Panc1 (cell line): ENCODE data around the gene JOSD2. TPM values are rescaled to one million over a fixed set of nuclear protein-coding genes. Genes with fewer than 3 reads are reported as not detected.

Experiments
- ATAC-seq: fragments of 200-7000 bp; cut with Tn5 transposase; 2 replicates; pipeline ENCODE4 v1.9.1; 2020; ENCODE audit warnings: mild to moderate bottlenecking, moderate library complexity
- BruUV-seq: library from RNA; stranded (reverse); fragments of 400-500 nt; replicated peaks from 2 replicates; lab custom pipeline; 2021; lab: Mats Ljungman, UMichigan
- CTCF ChIA-PET: fragments of 300-600 bp; sonication (Branson Sonifier 250); formaldehyde crosslinking; loops from one replicate; lab custom pipeline; 2022; ENCODE audit warnings: antibody characterized with exemption; lab: Charles Lee
- POLR2A ChIA-PET: fragments of 300-600 bp; sonication (Branson Sonifier 250); formaldehyde crosslinking; loops from one replicate; lab custom pipeline; 2022; ENCODE audit warnings: antibody characterized with exemption; lab: Charles Lee
- DNase-seq: peaks from one replicate; pipeline ENCODE4 v3.0.0-alpha.2; 2010; ENCODE audit warnings: low read depth, low spot score
- H3K27ac ChIP-seq: 2 replicates; pipeline ENCODE4 v1.5.1; 2011; ENCODE audit warnings: mild to moderate bottlenecking, low read length, inconsistent platforms
- H3K27me3 ChIP-seq: fragments of 200-500 bp; sonication (Bioruptor generic); 2 replicates; pipeline ENCODE4 v1.6.0; 2014; ENCODE audit warnings: low read length, inconsistent platforms; ENCODE audit not compliant: control insufficient read depth, insufficient read depth
- H3K36me3 ChIP-seq: fragments of 200-500 bp; sonication (Bioruptor generic); 2 replicates; pipeline ENCODE4 v1.5.1; 2014; ENCODE audit warnings: inconsistent platforms, mild to moderate bottlenecking, low read length, moderate library complexity; ENCODE audit not compliant: control insufficient read depth, insufficient read depth
- H3K4me1 ChIP-seq: 2 replicates; pipeline ENCODE4 v1.5.1; 2011; ENCODE audit warnings: inconsistent platforms, mild to moderate bottlenecking, low read length, moderate library complexity; ENCODE audit not compliant: control insufficient read depth, insufficient read depth
- H3K4me3 ChIP-seq, 2 experiments: 2 replicates each; pipeline ENCODE4 v1.5.1; 2011 to 2012; ENCODE audit warnings: low read depth in 2 of 2, low read length in 2 of 2, mild to moderate bottlenecking in 2 of 2, inconsistent platforms in 1 of 2, moderate library complexity in 1 of 2
- H3K9me3 ChIP-seq: fragments of 200-500 bp; sonication (Bioruptor generic); 2 replicates; pipeline ENCODE4 v1.5.1; 2014; ENCODE audit warnings: low read depth, mild to moderate bottlenecking, inconsistent platforms, low read length, moderate library complexity; ENCODE audit not compliant: control insufficient read depth, insufficient read depth
- CTCF ChIP-seq: fragments of 450-650 bp; IDR thresholded peaks from 2 replicates; pipeline ENCODE4 v1.5.1; 2017; ENCODE audit warnings: mild to moderate bottlenecking
- POLR2AphosphoS5 ChIP-seq: IDR thresholded peaks from 2 replicates; pipeline ENCODE4 v1.6.1; 2012; ENCODE audit warnings: mild to moderate bottlenecking, low read depth, low read length, moderate library complexity
- REST ChIP-seq, 2 experiments: IDR thresholded peaks; 2 replicates each; pipeline ENCODE4 v1.6.1; 2011 to 2012; ENCODE audit warnings: low read depth in 2 of 2, control low read depth in 1 of 2, low read length in 1 of 2, mild to moderate bottlenecking in 1 of 2, moderate library complexity in 1 of 2; ENCODE audit not compliant: insufficient read depth in 1 of 2
- SIN3A ChIP-seq: IDR thresholded peaks from 2 replicates; pipeline ENCODE4 v1.6.1; 2012; ENCODE audit warnings: low read depth, mild to moderate bottlenecking, low read length, moderate library complexity, borderline replicate concordance; ENCODE audit not compliant: insufficient read depth
- TCF7L2 ChIP-seq: IDR thresholded peaks from 2 replicates; pipeline ENCODE4 v1.6.1; 2011; ENCODE audit warnings: mild to moderate bottlenecking, low read depth, low read length, inconsistent platforms
- in situ Hi-C: cut with HindIII; loops from 2 replicates; pipeline ENCODE4 v1.10.0; 2016; ENCODE audit warnings: low sequenced_read_pairs, low pct_unique_long_range_greater_than_20kb
- intact Hi-C: fragments of 100-400 bp; cut with micrococcal nuclease; formaldehyde crosslinking; loops from one replicate; pipeline ENCODE4 v1.10.0; 2022; ENCODE audit not compliant: unreplicated experiment
- total RNA-seq: library from RNA; stranded (reverse); gene quantifications from one replicate; pipeline ENCODE4 v1.2.1, GENCODE V29; 2021; ENCODE audit not compliant: unreplicated experiment

JOSD2 gene
- total RNA-seq, 1 experiment from 2014 or later = 51.8 TPM

- Histone ChIP-seq H3K36me3 (no peaks in the 10 kb centered on the region), H3K4me1 (no peaks in the 10 kb centered on the region), H3K27me3 (no peaks in the 10 kb centered on the region), H3K4me3 (no peak overlapping the region), H3K27ac (no peak overlapping the region), H3K9me3 (no peaks in the 10 kb centered on the region)
- no TSS peak for BruUV-seq
- ChIA-PET POLR2A (no interaction called here), CTCF (interaction anchor here (0.5 to 0.6 kb wide), 2 partner anchors 106 to 150 kb away, joined by 3 read pairs; no protein-coding TSS in a partner anchor)
- DNase-seq (no peak), ATAC-seq (no peak)
- TF ChIP-seq SIN3A (no peak), CTCF (no peak), REST (IDR thresholded peaks at IDR 0.05; ENCODE audit: insufficient read depth in 1 of 2, low read depth in 2 of 2, low read length in 1 of 2) (no peak), POLR2AphosphoS5 (no peak), TCF7L2 (no peak)
- in situ Hi-C loops (no loop called here), intact Hi-C loops (no loop called here)
Measured at GRCh38 chr19:50554212-50554611, 43.2 kb upstream of the JOSD2 start.

GRCh38 chr19:50553134-50553703, 42.2 kb upstream of the JOSD2 start:
- no peak overlapping the region for H3K4me3 ChIP-seq
- ATAC-seq = no peak
- TF ChIP-seq TCF7L2 (no peak), POLR2AphosphoS5 (no peak), REST (IDR thresholded peaks at IDR 0.05; ENCODE audit: insufficient read depth in 1 of 2, low read depth in 2 of 2, low read length in 1 of 2) (no peak), SIN3A (no peak), CTCF (no peak)
- BruUV-seq = no TSS peak
- H3K27ac ChIP-seq = no peak overlapping the region
- intact Hi-C loops = no loop called here
- H3K27me3 ChIP-seq = no peaks in the 10 kb centered on the region
- no peaks in the 10 kb centered on the region for H3K4me1 ChIP-seq
- POLR2A ChIA-PET = no interaction called here
- no peak for DNase-seq
- in situ Hi-C loops = no loop called here
- H3K36me3 ChIP-seq = no peaks in the 10 kb centered on the region
- CTCF ChIA-PET = no interaction called here
- H3K9me3 ChIP-seq = no peaks in the 10 kb centered on the region
